Measurements from ENCODE around the gene NDC80. TPM values are rescaled to one million over a fixed set of nuclear protein-coding genes. Genes with fewer than 3 reads are reported as not detected.
A peak's percentile ranks its signal among the peaks of the same experiment; 100 is the strongest.

NDC80 gene
- total and polyA plus RNA-seq, 9 of the 15 experiments (the other 6 are each of a cell fraction or from before 2014, with no cell fraction given), result 65.2 to 97.9 (median 83.3) TPM

DNA sequence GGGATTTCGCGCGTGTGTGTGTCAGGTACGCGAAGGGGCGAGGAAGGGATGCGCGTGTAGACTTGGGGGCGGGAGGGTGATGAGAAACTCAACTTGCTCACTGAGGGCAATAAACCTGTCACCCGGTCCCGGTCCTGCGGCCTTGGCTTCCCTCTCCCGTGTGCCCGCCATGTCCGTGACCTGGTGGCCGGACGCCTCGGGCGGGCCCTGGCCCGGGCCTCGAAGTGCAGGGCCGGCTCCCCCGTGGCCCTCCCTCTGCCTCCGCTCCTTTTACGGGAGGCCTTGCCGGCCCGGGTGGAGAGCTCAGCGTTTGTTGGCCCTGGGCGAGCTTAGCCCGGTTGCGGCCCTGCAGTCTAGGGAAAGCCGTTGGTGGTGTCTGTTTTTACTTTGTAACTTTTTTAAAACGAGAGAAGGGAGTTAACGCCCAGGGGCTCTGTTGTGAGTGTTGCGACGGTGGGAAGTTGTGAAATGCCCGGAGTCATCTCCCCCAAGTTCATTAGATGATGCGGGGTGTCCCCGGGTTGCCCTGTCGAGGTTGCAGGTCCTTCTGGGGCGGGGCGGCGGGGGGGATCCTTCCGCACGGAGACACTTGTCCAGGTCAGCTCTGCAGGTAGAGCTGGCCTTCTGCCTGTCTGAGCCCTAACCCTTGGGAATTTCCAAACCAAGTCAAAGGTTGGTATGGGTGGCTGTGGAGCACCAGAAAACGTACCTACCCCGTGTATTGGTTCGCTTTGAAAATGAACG is 85.1 kb downstream of the NDC80 start (continued):
- TF ChIP-seq ZNF584 (CRISPR knock-in tag; IDR thresholded peaks at IDR 0.05; ENCODE audit: low read depth) (no peak), ESRRA (IDR thresholded peaks at IDR 0.05; ENCODE audit: borderline replicate concordance, low read depth) (no peak), CEBPZ (IDR thresholded peaks at IDR 0.05; ENCODE audit: borderline replicate concordance, low read depth, low read length) (no peak), ZNF76 (CRISPR knock-in tag; IDR thresholded peaks at IDR 0.05; ENCODE audit: borderline replicate concordance) (no peak)

DNA sequence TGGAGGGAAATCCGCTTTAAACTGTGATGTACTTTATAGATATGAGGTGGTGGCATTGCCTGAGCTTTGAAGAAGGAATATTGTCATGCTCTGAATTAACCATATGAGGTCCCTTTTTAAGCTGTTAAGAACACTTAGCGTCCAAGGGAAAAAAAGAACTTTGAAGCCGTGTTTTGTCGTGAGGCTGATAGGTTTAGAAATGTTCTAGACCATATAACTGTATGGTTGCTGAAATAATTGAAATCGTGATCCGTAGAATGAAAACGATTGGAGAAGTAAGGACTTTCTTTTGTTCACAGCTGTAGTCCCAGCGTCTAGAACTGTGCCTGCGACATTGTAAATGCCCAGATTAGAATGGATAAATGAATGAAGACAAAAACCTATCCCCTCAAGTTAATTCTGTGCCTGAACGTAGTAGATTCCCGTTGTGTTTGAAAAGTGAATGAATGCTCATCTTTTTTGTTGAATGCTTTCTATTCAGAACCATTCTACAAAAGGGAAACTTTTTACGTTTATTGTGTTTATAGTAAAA is 85.7 kb downstream of the NDC80 start:
- H3K9me1 ChIP-seq (ENCODE audit: control insufficient read depth, insufficient read depth, low read length), result no peaks in the 10 kb centered on the region
- peaks cover 8% of the 10 kb centered on the region; the same call in 2 of the 3 replicates for H3K36me3 ChIP-seq (ENCODE audit: control insufficient read depth, insufficient read depth, low read length)
- in situ Hi-C loops (cut with MboI) (no loop called here), intact Hi-C loops (cut with micrococcal nuclease) (loop anchor here (5.0 kb wide), 2 partner anchors 85 to 330 kb away; partner anchors contain the start of genes METTL4 and NDC80)
- no peak overlapping the region for H2AFZ ChIP-seq (ENCODE audit: low read depth, low read length)
- DNase-seq (ENCODE audit: extremely low read depth in 1 of 4, low spot score in 3 of 4) (no peak), FAIRE-seq (peak; percentile 32), ATAC-seq (no peak; the same call in 2 of the 3 replicates)
- H3K4me3 ChIP-seq, result peak overlapping the region; percentile 86
- H3K4me2 ChIP-seq (ENCODE audit: insufficient read depth, low read length), result peak overlapping the region; percentile 88
- peaks cover 16 to 24% of the 10 kb centered on the region in 2 experiments; a peak in 4 of 5 replicates for H3K4me1 ChIP-seq (replicated peaks in 1 of 2; ENCODE audit: control insufficient read depth in 2 of 2, insufficient read depth in 2 of 2, low read length in 2 of 2)
- ChIA-PET POLR2A (interaction anchor here (0.6 to 4.5 kb wide), 11 partner anchors 8 to 1754 kb away, joined by 3 to 22 read pairs (median 5); partner anchors contain the start of gene METTL4), CTCF (ENCODE audit: low intra/inter-chr PET ratio) (no interaction called here)
- peak overlapping the region; percentile 93 to 99 for H3K9ac ChIP-seq (ENCODE audit: insufficient read depth in 1 of 2, low read depth in 2 of 2, low read length in 2 of 2)
- H3K9me3 ChIP-seq (replicated peaks; ENCODE audit: control insufficient read depth, insufficient read depth, low read depth, low read length), result no peaks in the 10 kb centered on the region
- no TSS peak for BruUV-seq (replicated peaks)
- peak overlapping the region; percentile 94 for H3K27ac ChIP-seq (ENCODE audit: extremely low read depth, low read depth, low read length)
- peaks cover 27% of the 10 kb centered on the region; the same call in 1 of the 2 replicates for H4K20me1 ChIP-seq (replicated peaks; ENCODE audit: control insufficient read depth, insufficient read depth, low read length)
- H3K27me3 ChIP-seq (ENCODE audit: control insufficient read depth in 2 of 2, insufficient read depth in 2 of 2, low read length in 2 of 2), result no peaks in the 10 kb centered on the region
- under 1% methylated on average over 12 of the region's 12 CpGs for WGBS (ENCODE audit: insufficient coverage, low coverage, missing lambda C conversion rate)
- H3K79me2 ChIP-seq (ENCODE audit: control insufficient read depth, insufficient read depth, low read length), result peaks cover 66% of the 10 kb centered on the region
- TF ChIP-seq EP400 (IDR thresholded peaks at IDR 0.05) (peak; percentile 11; the same call in 1 of the 2 replicates), RCOR1 (IDR thresholded peaks at IDR 0.05; ENCODE audit: borderline replicate concordance in 1 of 2, low read depth in 2 of 2, low read length in 2 of 2) (peak in 1 of 2 experiments; percentile 17; a peak in 1 of 4 replicates)

All from K562 (cell line).